HG02840 (cell line): ENCODE data around the gene TBC1D9.

Source experiments
- ATAC-seq: cut with Tn5 transposase; IDR thresholded peaks from one replicate; pipeline ENCODE4 v1.9.1; 2021; ENCODE audit warnings: mild to moderate bottlenecking, moderate library complexity, moderate number of reproducible peaks; ENCODE audit not compliant: unreplicated experiment, low FRiP score

The TBC1D9 gene

DNA sequence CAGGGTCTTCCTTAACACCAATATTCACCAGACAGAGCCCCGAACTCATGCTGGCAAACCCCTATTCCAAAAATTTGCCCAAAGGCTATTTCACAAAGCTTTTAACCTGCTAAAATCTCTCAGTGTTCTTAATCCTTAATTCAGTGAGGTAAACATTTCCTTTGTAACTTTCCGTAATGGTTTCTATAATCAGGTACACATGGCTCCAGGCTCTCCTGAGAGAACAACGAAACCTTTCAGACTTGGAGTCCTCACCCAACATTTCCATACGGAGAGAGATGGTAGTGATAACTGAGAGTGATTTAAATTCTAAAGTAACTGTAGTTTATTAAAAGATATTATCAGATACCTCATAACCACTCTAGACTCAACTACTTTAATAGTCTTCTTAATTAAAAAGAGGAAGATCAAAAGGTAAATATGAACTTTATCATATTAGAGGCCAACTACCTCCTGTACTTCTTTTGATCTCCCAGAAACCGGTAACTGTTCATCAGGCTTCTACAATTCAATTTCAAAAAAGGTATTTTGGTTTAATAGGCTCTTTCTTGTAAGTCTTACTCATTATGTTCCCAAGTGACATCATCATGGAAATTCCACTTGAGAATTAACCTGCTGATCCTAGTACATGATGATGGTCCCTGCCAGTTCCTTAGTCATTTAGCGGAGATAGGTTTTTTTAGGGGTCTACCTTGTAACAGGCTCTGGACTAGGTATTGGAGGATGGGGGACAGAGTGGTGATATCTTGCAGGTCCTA lies 96.1 kb downstream of the TBC1D9 start:
- ATAC-seq = no peak

DNA sequence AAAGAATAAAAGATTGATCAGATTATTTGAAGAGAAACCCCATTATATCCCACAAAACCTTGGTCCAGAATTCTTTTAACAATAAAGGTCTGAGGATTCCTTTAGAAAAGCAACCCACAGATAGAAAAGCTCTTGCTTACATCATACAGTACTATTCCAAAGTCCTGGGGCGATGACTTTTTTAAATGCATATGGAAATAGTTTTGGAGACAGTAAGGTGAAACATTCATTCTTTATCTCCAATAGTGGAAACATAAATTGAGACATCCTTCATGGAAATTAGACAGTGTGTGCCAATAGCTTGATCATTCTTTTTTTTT lies 101.7 kb downstream of the TBC1D9 start:
- no peak for ATAC-seq

DNA sequence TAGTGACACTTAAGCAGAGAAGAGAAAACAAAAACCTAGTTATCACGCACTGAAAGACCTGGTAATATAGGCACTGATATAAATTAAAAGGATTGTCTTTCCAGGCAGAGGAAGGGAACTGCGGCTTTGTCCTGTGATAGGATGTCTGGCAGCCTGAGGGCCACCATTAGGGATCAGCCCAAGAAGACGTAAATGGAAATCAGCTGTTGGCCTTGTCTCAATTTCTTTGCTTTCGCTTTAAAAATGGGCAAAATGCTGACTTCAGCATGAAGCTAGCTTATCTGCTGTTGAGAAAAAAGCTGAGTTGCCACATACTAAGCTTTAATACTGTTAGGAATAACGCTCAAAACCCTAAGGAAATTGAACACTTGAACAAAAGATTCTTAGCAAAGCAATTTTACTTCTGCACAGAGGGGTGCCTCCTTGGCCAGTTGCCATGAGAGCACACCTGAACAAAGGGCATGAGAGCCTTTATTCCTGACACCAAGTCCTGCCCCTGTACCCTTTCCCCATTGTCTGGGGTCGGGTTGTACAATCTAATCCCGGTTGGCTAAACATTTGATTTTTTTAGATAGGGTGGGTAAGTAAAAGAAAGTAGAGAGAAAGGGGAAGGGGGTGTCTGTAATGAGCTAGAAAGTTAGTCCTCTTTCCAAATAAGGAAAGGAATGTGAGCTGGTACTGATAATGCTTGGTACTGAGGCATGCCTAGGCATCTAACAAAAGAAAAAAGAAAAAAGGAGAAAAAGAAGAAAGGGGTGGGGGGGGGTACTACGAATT lies 102.3 kb downstream of the TBC1D9 start:
- no peak for ATAC-seq

DNA sequence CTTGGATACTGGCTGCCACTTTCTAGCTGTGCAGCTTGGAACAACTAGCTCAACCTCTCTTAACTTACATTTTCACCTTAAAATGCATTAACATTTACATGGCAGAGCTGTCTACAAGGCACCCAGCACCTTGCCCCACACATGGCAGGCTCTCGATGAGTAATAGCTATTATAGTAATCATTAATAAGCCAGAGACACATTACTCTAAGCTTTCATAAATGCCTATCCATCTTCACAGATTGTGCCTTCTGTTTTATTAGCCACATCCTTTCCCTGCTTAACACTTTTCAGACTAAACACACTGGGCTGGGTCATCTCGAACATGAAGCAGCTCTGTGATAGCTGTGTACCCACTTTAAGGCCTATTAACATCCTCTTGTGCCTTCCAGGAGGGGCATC lies 103.6 kb downstream of the TBC1D9 start:
- no peak for ATAC-seq

DNA sequence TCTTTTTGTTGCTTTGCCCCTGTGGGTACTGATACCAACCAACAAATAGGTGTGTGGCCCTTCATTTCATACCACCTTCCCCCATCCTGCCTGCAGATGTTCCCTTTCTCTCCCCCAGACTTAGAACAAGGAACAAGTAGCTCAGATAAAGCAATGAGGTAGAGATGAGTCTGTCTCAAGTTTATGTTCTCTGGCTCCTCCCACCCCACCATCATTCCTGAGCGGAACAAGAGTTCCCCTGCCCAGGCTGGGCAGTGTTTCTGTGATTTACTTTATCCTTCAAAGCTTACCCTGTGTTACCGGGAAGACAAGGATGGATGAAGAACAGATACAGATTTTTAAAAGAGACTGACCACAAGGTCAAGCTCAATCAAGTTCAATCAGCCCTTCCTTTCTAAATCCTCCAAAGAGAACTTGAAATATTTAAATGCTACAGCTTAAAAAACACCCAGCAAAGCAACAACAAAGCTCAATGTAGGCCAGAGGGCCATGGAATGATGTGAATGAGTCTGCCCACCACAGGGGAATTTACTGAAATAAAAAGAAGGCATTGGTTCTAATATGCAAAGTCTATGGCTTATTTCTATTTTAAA lies 107.4 kb downstream of the TBC1D9 start:
- no peak for ATAC-seq

DNA sequence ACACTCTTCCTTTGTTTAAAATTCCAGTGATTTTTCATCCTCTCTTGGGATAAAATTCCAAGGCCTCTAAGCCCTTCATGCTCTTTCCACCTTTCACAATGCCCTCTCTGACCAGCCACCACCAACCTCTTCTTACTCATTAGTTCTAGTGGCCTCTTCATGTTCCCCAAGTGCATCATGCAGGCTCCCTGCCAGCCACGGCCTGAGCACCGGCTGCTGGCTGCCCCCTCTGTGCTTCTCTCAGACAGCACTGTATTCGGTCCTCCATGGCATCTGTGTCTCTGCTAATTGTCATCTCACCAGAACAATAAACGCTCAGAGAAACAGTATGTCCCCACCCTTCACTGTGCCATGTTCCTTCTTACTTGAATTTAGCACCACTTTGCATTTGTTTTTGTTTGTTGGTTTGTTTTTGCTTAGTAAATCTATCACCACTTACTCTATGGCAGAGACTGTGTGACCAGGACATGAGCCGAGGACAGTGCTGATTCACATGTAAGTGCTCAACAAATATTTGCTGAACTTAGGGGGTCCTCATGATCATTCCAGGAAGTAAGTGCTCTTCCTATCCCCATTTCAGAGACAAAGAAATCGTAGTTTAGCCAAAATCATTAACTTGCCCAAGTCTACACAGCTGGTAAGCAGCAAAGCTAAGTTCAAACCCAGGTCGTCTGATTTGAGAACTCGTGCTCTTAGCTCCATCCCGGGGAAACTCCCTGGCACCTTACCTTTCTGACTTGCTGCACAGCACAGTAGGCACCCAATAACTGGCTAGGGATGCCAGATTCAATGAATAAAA lies 110.4 kb downstream of the TBC1D9 start:
- no peak for ATAC-seq

DNA sequence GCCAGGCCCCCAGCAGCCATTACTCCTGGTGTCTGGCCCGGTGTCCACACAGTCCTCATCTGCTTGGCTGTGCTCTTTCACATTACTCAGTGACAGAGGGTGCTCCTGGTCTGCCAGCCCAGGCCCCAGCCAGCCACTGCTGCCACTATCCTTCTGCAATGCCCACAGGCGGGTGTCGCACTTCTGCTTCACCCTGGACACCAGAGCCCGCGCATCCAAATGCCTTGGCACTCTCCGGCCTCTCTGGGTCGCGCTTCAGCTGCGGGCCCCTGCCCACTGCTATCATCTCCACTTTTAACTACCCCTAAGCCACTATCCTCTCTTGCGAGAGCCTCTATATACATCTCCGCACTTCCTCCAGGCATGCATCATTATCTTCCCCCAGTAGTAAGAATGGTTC lies 111.0 kb downstream of the TBC1D9 start:
- no peak for ATAC-seq

DNA sequence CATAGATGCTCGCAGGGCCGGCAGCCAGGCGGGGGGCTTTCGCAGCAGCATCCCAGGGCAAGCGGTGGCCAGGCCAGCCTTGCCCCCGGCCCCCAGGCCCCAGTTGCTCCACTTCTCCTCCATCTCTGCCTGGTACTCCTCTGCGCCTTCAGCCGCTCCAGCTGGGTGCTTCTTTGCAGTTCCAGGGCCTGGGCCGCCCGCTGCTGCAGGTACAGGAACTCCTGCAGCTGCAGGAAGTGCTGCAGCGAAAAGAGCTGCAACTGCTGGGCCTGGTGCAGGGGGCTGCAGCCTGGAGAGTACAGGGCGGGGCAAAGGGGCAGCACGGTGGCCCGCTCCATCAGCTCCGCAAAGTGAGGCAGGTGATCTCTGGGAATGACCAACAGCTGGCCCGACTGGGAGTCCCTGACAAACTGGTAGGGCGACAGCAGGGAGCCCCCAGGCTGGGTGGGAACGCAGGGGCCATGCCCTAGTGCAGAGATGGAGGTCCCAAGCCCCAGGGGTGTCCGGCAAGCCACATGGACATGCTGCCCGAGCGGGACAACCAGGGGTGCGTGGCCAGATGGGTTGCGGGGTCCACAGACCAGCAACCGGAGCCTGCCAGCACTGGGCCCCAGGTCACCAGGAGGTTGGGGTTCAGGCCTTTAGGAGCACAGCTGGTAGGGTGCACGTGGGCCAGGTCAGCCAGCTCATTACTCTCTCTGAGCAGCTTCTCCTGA lies 111.6 kb downstream of the TBC1D9 start:
- no peak for ATAC-seq

DNA sequence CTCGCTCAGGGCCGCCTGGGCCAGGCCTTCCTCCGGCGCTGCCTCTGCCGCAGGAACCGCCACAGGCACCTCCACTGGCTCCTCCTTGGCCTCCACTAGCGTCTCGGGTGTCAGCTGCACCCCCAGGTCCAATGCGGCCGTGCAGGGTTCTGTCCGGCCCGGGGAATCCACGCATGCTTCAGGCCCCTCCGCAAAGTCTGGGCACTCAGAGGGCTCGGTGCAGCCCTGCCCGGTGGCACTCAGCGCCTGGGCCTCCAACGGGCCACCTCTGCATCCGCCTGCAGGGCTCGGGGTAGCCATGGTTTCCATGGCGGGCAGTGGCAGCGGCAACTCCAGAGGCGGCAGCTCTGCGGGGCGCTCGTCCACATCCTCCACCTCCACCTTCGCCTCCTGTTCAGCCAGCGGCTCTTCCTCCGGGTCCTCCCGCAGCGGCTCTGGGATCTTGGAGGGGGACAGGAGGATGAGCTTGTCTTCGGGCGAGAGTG lies 112.6 kb downstream of the TBC1D9 start:
- no peak for ATAC-seq

DNA sequence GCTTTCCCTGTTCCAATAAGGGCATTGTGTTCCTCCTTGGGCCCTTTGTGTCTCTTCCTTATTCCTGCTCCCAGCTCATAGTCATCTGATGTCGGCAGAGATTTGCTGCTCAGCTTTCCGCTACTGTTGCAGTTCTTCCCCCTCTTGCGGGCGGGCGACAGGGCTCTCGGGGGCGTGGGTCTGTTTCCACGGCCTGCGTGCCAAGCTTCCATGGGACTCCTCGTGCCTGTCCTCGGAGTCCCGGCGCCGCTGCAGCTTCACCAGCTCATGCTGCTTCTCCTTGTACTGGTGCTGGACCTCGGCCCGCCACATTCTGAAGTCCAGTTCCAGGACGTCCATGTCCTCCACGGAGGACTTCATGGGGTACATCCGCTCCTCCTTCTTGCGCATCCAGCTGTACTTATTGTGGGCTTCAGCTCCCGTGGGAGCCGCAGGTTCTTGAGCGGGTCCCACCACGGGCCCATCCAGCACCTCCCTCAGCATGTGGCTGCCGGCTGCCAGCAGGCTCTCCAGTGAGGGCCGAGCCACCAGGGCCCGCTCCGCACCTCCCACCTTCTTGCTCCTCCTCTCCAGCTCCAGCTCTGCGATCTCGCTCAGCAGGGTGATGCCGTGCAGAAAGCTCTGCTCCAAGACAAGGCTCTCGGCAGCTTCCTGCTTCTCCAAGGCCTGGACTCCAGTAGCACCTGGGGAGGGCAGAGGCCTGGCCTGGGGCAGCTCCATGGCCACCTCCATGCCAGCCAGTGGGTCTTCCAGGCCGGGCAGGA lies 113.3 kb downstream of the TBC1D9 start:
- ATAC-seq = no peak

DNA sequence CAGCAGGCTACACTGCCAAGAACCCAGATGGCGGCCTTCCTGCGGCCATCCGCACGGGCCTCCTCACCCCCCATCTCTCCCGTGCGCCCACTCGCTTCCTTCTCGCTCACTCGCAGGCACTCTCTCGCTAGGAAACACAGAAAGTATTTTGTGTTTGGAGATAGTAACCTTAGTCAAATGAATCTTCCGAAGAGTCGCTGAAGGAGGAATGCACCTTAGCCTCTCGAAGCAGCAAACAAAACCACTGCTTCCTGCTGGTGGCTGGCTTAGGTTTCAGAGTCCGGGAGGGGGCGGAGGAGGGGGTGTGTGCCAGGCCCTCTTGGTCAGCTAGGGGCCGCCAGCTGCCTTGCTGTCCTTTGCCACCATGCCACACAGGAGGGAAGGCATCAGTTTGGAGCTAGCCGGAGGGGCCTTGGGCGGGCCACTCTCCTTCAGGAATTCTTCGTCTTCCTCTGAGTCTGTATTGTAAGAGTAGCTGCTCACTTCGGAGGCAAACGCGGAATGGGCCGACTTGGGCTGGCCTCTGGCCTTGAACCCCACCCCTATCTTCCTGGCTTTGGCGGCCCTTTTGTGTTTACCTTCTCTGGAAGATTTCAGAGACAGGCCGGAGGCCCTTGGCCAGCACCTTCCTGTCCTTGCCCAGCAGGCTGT lies 114.3 kb downstream of the TBC1D9 start:
- ATAC-seq = no peak

DNA sequence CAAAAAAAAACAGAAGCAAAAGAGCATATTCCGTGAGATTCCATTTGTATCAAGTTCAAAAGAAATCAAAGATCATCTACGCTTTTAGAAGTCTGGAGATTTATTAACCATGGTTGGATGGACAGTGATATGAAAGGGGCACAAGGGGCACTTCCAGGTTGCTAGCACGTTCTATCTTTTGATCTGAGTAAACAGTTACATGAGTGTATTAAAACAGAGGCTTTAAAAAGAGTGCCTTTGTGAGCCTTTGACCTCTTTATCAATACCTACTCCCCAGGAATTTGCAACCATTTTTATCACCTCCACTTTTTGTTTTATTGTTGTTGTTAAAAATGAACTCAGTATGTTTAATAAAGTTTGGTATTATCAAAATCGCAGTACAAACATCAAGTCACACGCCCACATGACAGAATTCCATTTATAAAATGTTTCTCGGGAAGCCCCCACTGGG lies 115.1 kb downstream of the TBC1D9 start:
- no peak for ATAC-seq

DNA sequence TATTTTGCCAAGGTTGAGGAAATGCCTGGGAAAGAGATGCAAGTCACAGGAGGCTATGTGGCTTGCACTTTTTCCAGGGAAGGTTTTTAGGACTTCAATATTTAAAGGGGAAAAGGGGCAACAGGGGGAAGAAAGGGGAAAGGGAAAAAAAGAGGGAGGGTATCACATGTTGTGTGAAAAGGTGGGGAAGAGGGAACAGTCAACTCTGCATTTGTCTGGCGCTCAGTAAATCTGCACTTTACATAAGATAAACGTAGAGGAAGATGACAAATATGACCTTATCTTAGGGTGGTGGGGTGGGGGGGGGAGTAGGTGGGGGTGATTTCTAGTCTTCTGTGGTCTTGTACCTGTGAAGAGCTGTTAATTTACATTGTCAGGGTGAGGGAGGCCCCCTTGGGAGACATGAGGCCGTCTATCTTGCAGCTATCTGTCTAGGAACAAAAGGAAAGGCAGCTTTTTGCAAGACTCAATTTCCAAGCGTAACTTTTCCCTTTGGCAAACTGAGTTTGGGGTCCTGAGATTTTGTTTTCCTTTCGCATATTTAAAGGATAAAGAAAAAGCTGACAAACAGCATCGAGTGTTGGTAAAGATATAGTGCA lies 115.9 kb downstream of the TBC1D9 start:
- ATAC-seq = no peak

DNA sequence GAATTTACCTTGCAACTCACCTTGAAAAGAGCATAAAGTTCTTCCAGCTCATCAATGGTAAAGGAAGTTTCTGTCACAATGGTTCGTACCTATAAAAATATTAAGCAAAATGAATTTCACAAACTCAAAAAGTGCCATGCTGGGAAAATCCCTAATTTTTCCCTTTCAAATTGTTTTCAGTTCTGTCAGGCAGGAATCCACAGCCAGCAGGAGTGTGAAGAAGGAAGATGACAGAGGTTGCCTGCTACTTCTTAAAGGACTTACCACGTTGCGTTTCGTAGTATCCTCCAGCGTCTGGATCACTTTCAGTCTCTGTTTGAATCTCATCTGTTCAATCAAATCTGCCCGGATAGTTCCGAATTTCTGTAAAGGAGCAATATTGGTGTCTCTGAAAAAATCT lies 117.1 kb downstream of the TBC1D9 start:
- ATAC-seq = no peak

DNA sequence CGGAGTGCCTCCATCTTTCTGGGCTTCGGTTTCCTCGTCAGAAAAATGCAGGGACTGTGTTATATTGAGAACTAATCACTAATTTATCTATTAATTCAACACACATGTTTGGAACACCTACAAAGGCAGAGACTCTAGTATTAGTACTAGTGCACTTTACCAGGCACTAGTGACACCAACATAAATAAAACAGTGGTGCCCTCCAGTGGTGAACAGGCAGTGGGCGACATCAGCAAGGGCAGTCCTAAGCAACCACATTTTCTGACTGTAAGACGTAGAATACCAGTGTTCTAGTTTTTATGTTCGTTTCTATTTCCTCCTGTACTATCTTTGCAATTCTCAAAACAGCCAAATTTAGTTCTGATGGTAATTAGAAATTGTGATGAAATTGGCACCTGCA lies 118.3 kb downstream of the TBC1D9 start:
- no peak for ATAC-seq

DNA sequence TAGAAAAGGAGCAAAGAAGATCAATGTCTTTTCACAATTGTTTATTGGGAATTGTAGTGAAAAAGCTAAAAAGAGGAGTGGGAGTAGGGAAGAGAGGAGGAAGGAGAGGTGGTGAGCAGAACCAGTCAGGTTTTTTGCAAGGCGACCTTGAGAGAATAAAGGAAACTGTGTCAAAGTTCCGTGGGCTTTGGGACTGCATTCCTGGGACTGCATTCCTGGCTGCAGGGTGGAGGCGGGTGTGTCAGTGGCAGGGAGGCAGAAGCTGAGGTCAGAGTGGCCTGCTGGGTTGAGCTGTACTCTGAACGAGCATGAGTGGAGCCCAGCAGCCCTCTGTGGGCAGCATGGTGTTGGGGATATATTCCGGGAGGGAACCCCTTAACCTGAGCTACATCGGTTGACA lies 120.6 kb downstream of the TBC1D9 start:
- no peak for ATAC-seq

DNA sequence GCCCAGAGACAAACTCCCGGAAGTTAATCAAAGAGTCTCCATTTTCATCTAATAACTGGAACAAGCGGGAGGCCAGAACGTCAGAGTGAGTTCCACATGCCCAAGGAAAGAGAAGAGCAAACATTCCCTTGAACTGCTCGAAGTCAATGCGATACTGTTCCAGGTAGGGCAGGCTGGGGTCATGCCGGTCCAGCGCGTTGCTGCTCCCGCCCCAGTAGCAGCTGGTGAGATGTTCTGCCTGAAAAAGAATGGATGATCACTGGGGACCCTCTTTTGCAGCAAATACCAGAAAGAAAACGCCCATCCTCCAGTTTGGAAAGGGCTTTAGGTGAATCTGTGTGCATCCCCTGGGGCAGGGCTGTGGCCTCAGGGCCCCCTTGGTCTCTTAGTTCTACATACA lies 122.2 kb downstream of the TBC1D9 start:
- ATAC-seq = no peak

DNA sequence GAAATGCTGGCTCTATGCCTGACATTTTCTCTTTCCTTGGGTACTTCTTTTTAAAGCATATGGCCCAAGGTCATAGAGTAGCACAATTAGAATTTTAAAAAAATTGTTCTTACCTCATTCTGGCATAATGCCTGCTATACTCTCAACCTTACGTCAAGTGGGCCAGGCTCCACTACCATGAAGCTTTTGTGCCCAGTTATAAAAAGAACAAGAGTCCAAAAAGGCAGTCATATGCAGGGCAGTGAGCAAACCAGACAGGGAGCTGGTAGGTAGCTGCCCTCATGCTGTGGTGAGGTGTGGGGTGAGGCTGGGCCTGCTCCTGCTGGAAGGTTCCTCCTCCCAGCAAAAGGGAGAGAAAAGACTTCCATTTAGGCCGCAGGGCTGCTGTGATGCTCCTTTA lies 123.1 kb downstream of the TBC1D9 start:
- ATAC-seq = no peak

DNA sequence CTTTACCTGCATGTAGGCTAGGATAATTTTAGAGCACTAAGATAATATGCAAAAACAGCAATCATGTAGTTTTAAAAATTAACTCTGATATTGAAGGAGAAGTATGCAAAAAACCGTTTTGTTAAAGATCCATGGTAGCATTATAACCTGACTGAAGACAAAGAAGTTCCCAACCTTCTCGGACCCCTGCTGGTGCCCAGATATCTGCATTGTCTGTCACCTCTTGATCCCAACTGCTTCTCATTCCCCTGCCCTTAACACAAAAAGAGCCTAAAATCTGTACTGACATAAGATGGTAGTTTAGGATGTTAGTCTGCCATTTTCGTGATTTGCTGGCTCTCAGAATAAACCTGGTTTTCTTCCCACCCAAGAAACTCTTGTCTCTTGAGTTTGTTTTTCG lies 125.9 kb downstream of the TBC1D9 start:
- no peak for ATAC-seq
